H1 (cell line): Measurements from ENCODE around the gene RPSA. TPM values are rescaled to one million over a fixed set of nuclear protein-coding genes. Genes with fewer than 3 reads are reported as not detected.

Experiments
- CTCF ChIA-PET: fragments of 300-600 bp; sonication (Branson Sonifier 250); formaldehyde crosslinking; loops from one replicate; lab custom pipeline; 2021; ENCODE audit not compliant: partially characterized antibody; lab: Charles Lee
- POLR2A ChIA-PET: fragments of 300-600 bp; sonication (Branson Sonifier 250); formaldehyde crosslinking; loops from one replicate; lab custom pipeline; 2021; ENCODE audit warnings: inconsistent platforms; ENCODE audit not compliant: partially characterized antibody; lab: Charles Lee
- DNase-seq, 2 experiments: peaks; one replicate each; pipeline versions ENCODE4 v3.0.0 to v3.0.0-alpha.2; 2010 to 2022; ENCODE audit warnings: low spot score in 2 of 2, low read depth in 1 of 2, mixed read lengths in 1 of 2
- FAIRE-seq: peaks from 2 replicates; lab custom pipeline; 2011; peaks lifted over from hg19 to GRCh38; lab: Jason Lieb, UNC
- H2AFZ ChIP-seq: 2 replicates; pipeline ENCODE4 v1.8.1; 2012; ENCODE audit warnings: low read length, inconsistent platforms
- H2AK5ac ChIP-seq: 2 replicates; pipeline ENCODE4 v1.6.1; 2013; ENCODE audit warnings: low read depth, low read length
- H2BK120ac ChIP-seq: replicated peaks from 2 replicates; pipeline ENCODE3; 2013; ENCODE audit warnings: low read depth, low read length, inconsistent platforms
- H2BK12ac ChIP-seq: 2 replicates; pipeline ENCODE4 v1.6.1; 2013; ENCODE audit warnings: low read depth, low read length
- H2BK15ac ChIP-seq: 2 replicates; pipeline ENCODE4 v1.6.1; 2013; ENCODE audit warnings: low read length
- H2BK20ac ChIP-seq: 2 replicates; pipeline ENCODE4 v1.6.1; 2013; ENCODE audit warnings: low read length
- H2BK5ac ChIP-seq: 2 replicates; pipeline ENCODE4 v1.6.1; 2013; ENCODE audit warnings: low read depth, low read length
- H3K14ac ChIP-seq: 2 replicates; pipeline ENCODE4 v1.6.1; 2013; ENCODE audit warnings: inconsistent platforms; ENCODE audit not compliant: insufficient read length
- H3K18ac ChIP-seq: 2 replicates; pipeline ENCODE4 v1.6.1; 2013; ENCODE audit warnings: low read length; ENCODE audit errors: extremely low read depth
- H3K23ac ChIP-seq: 2 replicates; pipeline ENCODE4 v1.6.1; 2013; ENCODE audit warnings: inconsistent platforms; ENCODE audit not compliant: insufficient read length
- H3K23me2 ChIP-seq: 2 replicates; pipeline ENCODE4 v1.6.1; 2013; ENCODE audit warnings: low read depth, low read length
- H3K27ac ChIP-seq: 2 replicates; pipeline ENCODE4 v1.6.1; 2011; ENCODE audit warnings: low read depth, low read length, inconsistent platforms
- H3K27me3 ChIP-seq, 4 experiments: replicated peaks in 1 of 4; 1 replicate in 1 of 4; 2 replicates in 3 of 4; pipeline versions ENCODE4 v1.6.1 to v1.8.1; 2011 to 2013; ENCODE audit warnings: low read length in 3 of 4, mild to moderate bottlenecking in 3 of 4, inconsistent platforms in 2 of 4, mixed read lengths in 2 of 4, moderate library complexity in 1 of 4; ENCODE audit not compliant: control insufficient read depth in 3 of 4, insufficient read depth in 3 of 4; ENCODE audit errors: extremely low read depth in 1 of 4
- H3K36me3 ChIP-seq, 4 experiments: 2 replicates each; pipeline versions ENCODE4 v1.6.1 to v1.8.1; 2011 to 2013; ENCODE audit warnings: mild to moderate bottlenecking in 4 of 4, low read length in 3 of 4, moderate library complexity in 2 of 4, control low read depth in 1 of 4, inconsistent platforms in 1 of 4; ENCODE audit not compliant: insufficient read depth in 4 of 4, control insufficient read depth in 2 of 4
- H3K4ac ChIP-seq: replicated peaks from 2 replicates; pipeline ENCODE3; 2013; ENCODE audit warnings: low read length, low read depth, mixed read lengths, inconsistent platforms; ENCODE audit not compliant: insufficient read length
- H3K4me1 ChIP-seq, 4 experiments: replicated peaks in 1 of 4; 1 replicate in 1 of 4; 2 replicates in 3 of 4; pipeline versions ENCODE4 v1.6.1 to v1.8.1; 2011 to 2013; ENCODE audit warnings: low read length in 3 of 4, inconsistent platforms in 2 of 4, mixed read lengths in 1 of 4; ENCODE audit not compliant: insufficient read depth in 4 of 4, control insufficient read depth in 3 of 4
- H3K4me2 ChIP-seq, 2 experiments: 2 replicates each; pipeline versions ENCODE4 v1.6.1 to v1.8.1; 2011 to 2013; ENCODE audit warnings: low read depth in 2 of 2, low read length in 2 of 2, control low read depth in 1 of 2, inconsistent platforms in 1 of 2, mild to moderate bottlenecking in 1 of 2; ENCODE audit not compliant: insufficient read depth in 1 of 2
- H3K4me3 ChIP-seq, 4 experiments: fragments of 200-600, 300-600 bp in 1 of 4; sonication (generic), shearing (Covaris generic), sonication (Bioruptor Twin) in 1 of 4; 2 replicates each; pipeline versions ENCODE4 v1.5.1 to v1.8.1; 2011 to 2016; ENCODE audit warnings: low read length in 4 of 4, low read depth in 3 of 4, control low read depth in 2 of 4, inconsistent platforms in 2 of 4, mild to moderate bottlenecking in 2 of 4, mixed read lengths in 1 of 4, moderate library complexity in 1 of 4; ENCODE audit not compliant: insufficient read depth in 2 of 4; ENCODE audit errors: extremely low read depth in 1 of 4
- H3K56ac ChIP-seq: replicated peaks from 2 replicates; pipeline ENCODE3; 2013; ENCODE audit warnings: low read depth, mild to moderate bottlenecking, mixed read lengths, low read length, inconsistent platforms; ENCODE audit not compliant: insufficient read length
- H3K79me1 ChIP-seq: 2 replicates; pipeline ENCODE4 v1.6.1; 2013; ENCODE audit warnings: low read depth, low read length, control low read depth
- H3K79me2 ChIP-seq, 2 experiments: 2 replicates each; pipeline versions ENCODE4 v1.6.1 to v1.8.1; 2012 to 2013; ENCODE audit warnings: low read length in 2 of 2, mild to moderate bottlenecking in 2 of 2, inconsistent platforms in 1 of 2; ENCODE audit not compliant: insufficient read depth in 2 of 2, control insufficient read depth in 1 of 2
- H3K9ac ChIP-seq, 4 experiments: replicated peaks in 1 of 4; 1 replicate in 1 of 4; 2 replicates in 3 of 4; pipeline versions ENCODE4 v1.6.1 to v1.8.1; 2011 to 2013; ENCODE audit warnings: low read depth in 3 of 4, low read length in 3 of 4, control low read depth in 2 of 4, mild to moderate bottlenecking in 2 of 4, moderate library complexity in 2 of 4, inconsistent platforms in 1 of 4; ENCODE audit errors: extremely low read depth in 1 of 4
- H3K9me3 ChIP-seq, 2 experiments: 2 replicates each; pipeline versions ENCODE4 v1.6.1 to v1.8.1; 2012 to 2013; ENCODE audit warnings: mild to moderate bottlenecking in 2 of 2, moderate library complexity in 2 of 2, control low read depth in 1 of 2, inconsistent platforms in 1 of 2, low read depth in 1 of 2, low read length in 1 of 2, mixed read lengths in 1 of 2; ENCODE audit not compliant: insufficient read depth in 2 of 2
- H4K20me1 ChIP-seq, 2 experiments: replicated peaks in 1 of 2; 2 replicates each; pipeline versions ENCODE3 to v1.8.1; 2011 to 2013; ENCODE audit warnings: inconsistent platforms in 2 of 2, low read length in 2 of 2, mild to moderate bottlenecking in 1 of 2; ENCODE audit not compliant: insufficient read depth in 2 of 2, control insufficient read depth in 1 of 2
- H4K5ac ChIP-seq: 2 replicates; pipeline ENCODE4 v1.6.1; 2013; ENCODE audit warnings: low read length, low read depth, mixed read lengths, inconsistent platforms; ENCODE audit not compliant: insufficient read length
- H4K8ac ChIP-seq: 2 replicates; pipeline ENCODE4 v1.8.0; 2013; ENCODE audit warnings: mild to moderate bottlenecking, moderate library complexity, low read length, inconsistent platforms; ENCODE audit not compliant: insufficient read depth; ENCODE audit errors: extremely low read depth
- H4K91ac ChIP-seq: replicated peaks from 2 replicates; pipeline ENCODE3; 2013; ENCODE audit warnings: low read length, mixed read lengths, inconsistent platforms; ENCODE audit not compliant: insufficient read length
- ASH2L ChIP-seq: fragments of 200-600, 300-600 bp; sonication (generic); IDR thresholded peaks from one replicate; pipeline ENCODE4 v1.7.1; 2017; ENCODE audit warnings: low read length
- CBX5 ChIP-seq: fragments of 300-800, 300-1000 bp; sonication (generic); IDR thresholded peaks from 2 replicates; pipeline ENCODE4 v1.7.1; 2016; ENCODE audit warnings: antibody characterized with exemption, low read length, low read depth
- CHD1 ChIP-seq: IDR thresholded peaks from 2 replicates; pipeline ENCODE4 v1.6.1; 2012; ENCODE audit warnings: low read depth, low read length, improper control_type of control experiment
- CREB1 ChIP-seq: IDR thresholded peaks from 2 replicates; pipeline ENCODE4 v1.6.1; 2012; ENCODE audit warnings: inconsistent platforms
- EZH2 ChIP-seq: fragments of 200-600 bp; sonication (generic); IDR thresholded peaks from 2 replicates; pipeline ENCODE4 v1.7.1; 2012; ENCODE audit warnings: low read depth, mild to moderate bottlenecking, moderate library complexity, low read length, inconsistent platforms; ENCODE audit not compliant: severe bottlenecking
- GABPA ChIP-seq: IDR thresholded peaks from 2 replicates; pipeline ENCODE4 v1.6.1; 2011; ENCODE audit warnings: mild to moderate bottlenecking, low read length, moderate library complexity, borderline replicate concordance; ENCODE audit not compliant: insufficient read depth
- KDM4A ChIP-seq: IDR thresholded peaks from one replicate; pipeline ENCODE4 v1.7.1; 2012; ENCODE audit warnings: low read depth, mild to moderate bottlenecking, moderate library complexity, low read length, inconsistent platforms; ENCODE audit not compliant: severe bottlenecking
- RAD21 ChIP-seq, 2 experiments: IDR thresholded peaks in 1 of 2; conservative IDR thresholded peaks in 1 of 2; 2 replicates each; pipeline ENCODE4 v1.6.1; 2011; ENCODE audit warnings: low read depth in 2 of 2, low read length in 2 of 2, improper control_type of control experiment in 1 of 2, inconsistent platforms in 1 of 2, mild to moderate bottlenecking in 1 of 2, moderate library complexity in 1 of 2
- SIN3A ChIP-seq, 2 experiments: IDR thresholded peaks in 1 of 2; conservative IDR thresholded peaks in 1 of 2; 2 replicates each; pipeline ENCODE4 v1.6.1; 2011 to 2012; ENCODE audit warnings: low read length in 2 of 2, improper control_type of control experiment in 1 of 2, low read depth in 1 of 2, mild to moderate bottlenecking in 1 of 2
- SIRT6 ChIP-seq: IDR thresholded peaks from one replicate; pipeline ENCODE4 v1.7.1; 2012; ENCODE audit warnings: low read length, inconsistent platforms
- WGBS, 2 experiments: shearing (Covaris generic) in 1 of 2; methylation state at CpG; one replicate each; pipeline versions ENCODE4 v1.1.6 to v1.1.7; 2013 to 2015; ENCODE audit warnings: low lambda C conversion rate in 2 of 2, mixed read lengths in 2 of 2, inconsistent platforms in 1 of 2, low coverage in 1 of 2, missing lambda C conversion rate in 1 of 2; ENCODE audit not compliant: insufficient replicate concordance in 2 of 2, insufficient coverage in 1 of 2, insufficient read length in 1 of 2; ENCODE audit errors: extremely low coverage in 1 of 2, missing lambda C conversion rate in 1 of 2; 5-methylcytosine and 5-hydroxymethylcytosine counted together
- polyA plus RNA-seq, 7 experiments: library from polyadenylated mRNA; depleted of rRNA in 3 of 7; stranded (reverse) in 5 of 7; unstranded in 2 of 7; fragments of >200 nt in 5 of 7; fragments of 200-250 nt in 2 of 7; gene quantifications; 1 replicate in 5 of 7; 2 replicates in 1 of 7; 4 replicates in 1 of 7; pipeline versions ENCODE4 v1.2.1 to v1.2.3, GENCODE V29; 2011 to 2013; ENCODE audit warnings: missing spikeins in 2 of 7, mixed read lengths in 2 of 7
- total RNA-seq: library from RNA; stranded (reverse); fragmentation: NEBNext Ultra II Directional; extraction: Animal tissue kit (Norgen Biotek cat#: 25700); gene quantifications from 2 replicates; pipeline ENCODE4 v1.2.1, GENCODE V29; 2021
- TF ChIP-seq, protein P1 (sequence below): IDR thresholded peaks from 2 replicates; pipeline ENCODE4 v1.6.1; 2012; ENCODE audit warnings: inconsistent platforms

RPSA gene
- total and polyA plus RNA-seq, 2 of the 8 experiments (the other 6 are each of a cell fraction or from before 2014, with no cell fraction given): 2,661 to 7,468 TPM

GRCh38 chr3:39447637-39448483 lies 41.3 kb downstream of the RPSA start:
- Histone ChIP-seq H3K36me3 (no peaks in the 10 kb centered on the region), H2AK5ac (no peak overlapping the region), H3K9ac (no peak overlapping the region), H2BK20ac (peak overlapping the region; percentile 88; the same call in 1 of the 2 replicates), H4K20me1 (no peaks in the 10 kb centered on the region), H4K91ac (no peak overlapping the region), H2AFZ (peak overlapping the region; percentile 97), H3K79me2 (no peaks in the 10 kb centered on the region), H2BK120ac (no peak overlapping the region), H2BK12ac (no peak overlapping the region; the same call in 1 of the 2 replicates), H3K9me3 (no peaks in the 10 kb centered on the region), H3K79me1 (no peaks in the 10 kb centered on the region), H4K5ac (no peak overlapping the region), H2BK5ac (no peak overlapping the region), H3K27ac (no peak overlapping the region), H3K4me2 (no peak overlapping the region), H3K23me2 (no peaks in the 10 kb centered on the region), H3K23ac (no peak overlapping the region), H3K4me3 (no peak overlapping the region), H3K14ac (no peak overlapping the region), H3K56ac (no peak overlapping the region), H4K8ac (no peak overlapping the region), H3K27me3 (no peaks in the 10 kb centered on the region), H2BK15ac (0 out of 2 replicates have a peak overlapping the region, but pooled peaks have one; percentile 78), H3K4ac (no peak overlapping the region), H3K4me1 (no peaks in the 10 kb centered on the region), H3K18ac (no peak overlapping the region)
- 42% methylated on average over 13 of the region's 13 CpGs; no CpG with 5 or more reads in 1 of the 2 experiments for WGBS, 2 experiments
- DNase-seq (peak; percentile 46 to 69), FAIRE-seq (peak; percentile 99)
- POLR2A ChIA-PET: interaction anchor here (0.7 to 2.7 kb wide), 4 partner anchors 26 to 51 kb away, joined by 3 to 10 read pairs (median 4); no protein-coding TSS in a partner anchor
- CTCF ChIA-PET: interaction anchor here (0.7 to 9.9 kb wide), 27 partner anchors 11 to 290 kb away, joined by 3 to 122 read pairs (median 4); partner anchors contain the start of gene MOBP
- TF ChIP-seq KDM4A (no peak), SIRT6 (no peak), SIN3A (conservative IDR thresholded peaks at IDR 0.05 in 1 of 2, IDR thresholded peaks at IDR 0.05 in 1 of 2; ENCODE audit: low read depth in 1 of 2, low read length in 2 of 2) (no peak), CREB1 (0 out of 2 replicates have a peak, but pooled peaks have one; percentile 11), CHD1 (no peak), EZH2 (no peak), GABPA (no peak), ASH2L (no peak), CBX5 (no peak), RAD21 (IDR thresholded peaks at IDR 0.05 in 1 of 2, conservative IDR thresholded peaks at IDR 0.05 in 1 of 2; ENCODE audit: low read depth in 2 of 2, low read length in 2 of 2) (peak; percentile 91 to 95)
- TF ChIP-seq, protein P1, sequence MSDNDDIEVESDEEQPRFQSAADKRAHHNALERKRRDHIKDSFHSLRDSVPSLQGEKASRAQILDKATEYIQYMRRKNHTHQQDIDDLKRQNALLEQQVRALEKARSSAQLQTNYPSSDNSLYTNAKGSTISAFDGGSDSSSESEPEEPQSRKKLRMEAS: no peak
